WTC11 (cell line): ENCODE measurements around the gene IMMP1L. TPM values are rescaled to one million over a fixed set of nuclear protein-coding genes. Genes with fewer than 3 reads are reported as not detected.

Experiments used
- ATAC-seq: fragments of 200-7000 bp; cut with Tn5 transposase; 2 replicates; pipeline ENCODE4 v1.10.0; 2021; ENCODE audit warnings: mild to moderate bottlenecking, moderate library complexity
- CTCF ChIA-PET: fragments of 300-600 bp; sonication (Branson Sonifier 250); formaldehyde crosslinking; loops from one replicate; lab custom pipeline; 2021; ENCODE audit warnings: antibody characterized with exemption; lab: Charles Lee
- POLR2A ChIA-PET: fragments of 350-600 bp; sonication (Branson Sonifier 250); formaldehyde crosslinking; loops from one replicate; lab custom pipeline; 2021; ENCODE audit warnings: antibody characterized with exemption; lab: Charles Lee
- DNase-seq: peaks from one replicate; pipeline ENCODE4 v3.0.0; 2021; ENCODE audit warnings: low spot score
- H3K27ac Mint-ChIP-seq: 2 replicates; pipeline ENCODE4 v1.8.0; 2021; ENCODE audit warnings: mixed read lengths
- H3K27me3 Mint-ChIP-seq: 2 replicates; pipeline ENCODE4 v1.8.0; 2021; ENCODE audit warnings: low read depth, mild to moderate bottlenecking, moderate library complexity, mixed read lengths
- H3K36me3 Mint-ChIP-seq: 2 replicates; pipeline ENCODE4 v1.8.0; 2021; ENCODE audit warnings: mixed read lengths
- H3K4me1 Mint-ChIP-seq: 2 replicates; pipeline ENCODE4 v1.8.0; 2022; ENCODE audit warnings: mixed read lengths
- H3K4me3 Mint-ChIP-seq: 2 replicates; pipeline ENCODE4 v1.8.0; 2021; ENCODE audit warnings: mild to moderate bottlenecking, moderate library complexity, mixed read lengths
- H3K9me3 Mint-ChIP-seq: 2 replicates; pipeline ENCODE4 v1.8.0; 2021; ENCODE audit warnings: mixed read lengths
- AFF4 ChIP-seq: sonication (generic); formaldehyde crosslinking; IDR thresholded peaks from 2 replicates; pipeline ENCODE4 v1.8.1; 2023; ENCODE audit warnings: mild to moderate bottlenecking, missing genetic modification reagents, borderline replicate concordance
- AR ChIP-seq: fragments of 250-450 bp; sonication (Bioruptor Pico); IDR thresholded peaks from 2 replicates; pipeline ENCODE4 v1.9.0; 2021; ENCODE audit warnings: mild to moderate bottlenecking
- CTCF ChIP-seq: fragments of 200-600 bp; IDR thresholded peaks from 2 replicates; pipeline ENCODE4 v1.8.0; 2022; ENCODE audit warnings: antibody characterized with exemption
- E2F5 ChIP-seq: sonication (generic); formaldehyde crosslinking; IDR thresholded peaks from 2 replicates; pipeline ENCODE4 v1.8.1; 2022; ENCODE audit warnings: mild to moderate bottlenecking, moderate library complexity, missing genetic modification reagents
- ELF4 ChIP-seq: sonication (generic); formaldehyde crosslinking; IDR thresholded peaks from 2 replicates; pipeline ENCODE4 v1.8.1; 2022; ENCODE audit warnings: low read depth, mild to moderate bottlenecking, moderate library complexity, missing genetic modification reagents
- ESRRA ChIP-seq: sonication (generic); formaldehyde crosslinking; IDR thresholded peaks from 2 replicates; pipeline ENCODE4 v1.8.1; 2022; ENCODE audit warnings: mild to moderate bottlenecking, missing genetic modification reagents, borderline replicate concordance
- FOXP1 ChIP-seq: sonication (generic); formaldehyde crosslinking; IDR thresholded peaks from 2 replicates; pipeline ENCODE4 v1.8.0; 2022; ENCODE audit warnings: missing genetic modification reagents, mild to moderate bottlenecking, moderate library complexity, borderline replicate concordance
- HMGXB4 ChIP-seq: sonication (generic); formaldehyde crosslinking; IDR thresholded peaks from 2 replicates; pipeline ENCODE4 v1.8.1; 2023; ENCODE audit warnings: mild to moderate bottlenecking, moderate library complexity, missing genetic modification reagents
- JAZF1 ChIP-seq: fragments of 250-450 bp; sonication (Bioruptor Pico); IDR thresholded peaks from 2 replicates; pipeline ENCODE4 v1.9.0; 2021; ENCODE audit warnings: moderate library complexity, mild to moderate bottlenecking, inconsistent platforms
- NR2C2 ChIP-seq: sonication (generic); formaldehyde crosslinking; IDR thresholded peaks from 2 replicates; pipeline ENCODE4 v1.8.0; 2022; ENCODE audit warnings: mild to moderate bottlenecking, missing genetic modification reagents
- SMAD3 ChIP-seq: sonication (generic); formaldehyde crosslinking; IDR thresholded peaks from 2 replicates; pipeline ENCODE4 v1.8.0; 2022; ENCODE audit warnings: missing genetic modification reagents, mild to moderate bottlenecking, borderline replicate concordance
- ZNF121 ChIP-seq: sonication (generic); formaldehyde crosslinking; IDR thresholded peaks from 2 replicates; pipeline ENCODE4 v1.8.0; 2023; ENCODE audit warnings: missing genetic modification reagents
- ZNF317 ChIP-seq: sonication (generic); formaldehyde crosslinking; IDR thresholded peaks from 2 replicates; pipeline ENCODE4 v1.8.1; 2023; ENCODE audit warnings: low read depth, mild to moderate bottlenecking, moderate library complexity, missing genetic modification reagents, borderline replicate concordance
- ZNF425 ChIP-seq: fragments of 250-450 bp; sonication (Bioruptor Pico); conservative IDR thresholded peaks from 2 replicates; pipeline ENCODE4 v1.9.0; 2021; ENCODE audit warnings: mild to moderate bottlenecking
- total RNA-seq: library from RNA; stranded (reverse); gene quantifications from 3 replicates; pipeline ENCODE4 v1.2.3, GENCODE V29; 2021
- TF ChIP-seq, protein P1 (sequence below): fragments of 250-450 bp; sonication (Bioruptor Pico); IDR thresholded peaks from 2 replicates; pipeline ENCODE4 v1.9.0; 2021; ENCODE audit warnings: moderate library complexity, mild to moderate bottlenecking, inconsistent platforms, borderline replicate concordance

Gene IMMP1L
- total RNA-seq, 1 experiment from 2014 or later = 29.6 TPM

GRCh38 chr11:31479066-31479465, 30.4 kb downstream of the IMMP1L start (continued):
- no peak for TF ChIP-seq AR (CRISPR knock-in tag)

GRCh38 chr11:31478223-31478590, 31.2 kb downstream of the IMMP1L start:
- no peaks in the 10 kb centered on the region for H3K9me3 Mint-ChIP-seq
- no peaks in the 10 kb centered on the region for H3K27me3 Mint-ChIP-seq
- no peak for TF ChIP-seq E2F5
- TF ChIP-seq FOXP1 (CRISPR knock-in tag) = no peak
- no peak for TF ChIP-seq ZNF121 (CRISPR knock-in tag)
- TF ChIP-seq, protein P1, sequence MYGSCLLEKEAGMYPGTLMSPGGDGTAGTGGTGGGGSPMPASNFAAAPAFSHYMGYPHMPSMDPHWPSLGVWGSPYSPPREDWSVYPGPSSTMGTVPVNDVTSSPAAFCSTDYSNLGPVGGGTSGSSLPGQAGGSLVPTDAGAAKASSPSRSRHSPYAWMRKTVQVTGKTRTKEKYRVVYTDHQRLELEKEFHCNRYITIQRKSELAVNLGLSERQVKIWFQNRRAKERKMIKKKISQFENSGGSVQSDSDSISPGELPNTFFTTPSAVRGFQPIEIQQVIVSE (CRISPR knock-in tag) = no peak
- TF ChIP-seq NR2C2 (CRISPR knock-in tag) = no peak
- POLR2A ChIA-PET = no interaction called here
- H3K36me3 Mint-ChIP-seq = no peaks in the 10 kb centered on the region; the same call in 1 of the 2 replicates
- DNase-seq (no peak), ATAC-seq (no peak)
- no peak overlapping the region for H3K4me3 Mint-ChIP-seq
- peaks cover 3% of the 10 kb centered on the region for H3K4me1 Mint-ChIP-seq
- H3K27ac Mint-ChIP-seq = no peak overlapping the region
- CTCF ChIA-PET = interaction anchor here (1.0 kb wide), 1 partner anchor 163 kb away, joined by 3 read pairs; no protein-coding TSS in a partner anchor

- no peaks in the 10 kb centered on the region for H3K27me3 Mint-ChIP-seq
- H3K36me3 Mint-ChIP-seq = no peaks in the 10 kb centered on the region; the same call in 1 of the 2 replicates
- peak overlapping the region; percentile 26 for H3K27ac Mint-ChIP-seq
- ATAC-seq = no peak
- POLR2A ChIA-PET = no interaction called here
- no peak for DNase-seq
- no peaks in the 10 kb centered on the region for H3K9me3 Mint-ChIP-seq
- CTCF ChIA-PET = interaction anchor here (1.0 to 1.3 kb wide), 2 partner anchors 164 to 481 kb away, joined by 3 read pairs; no protein-coding TSS in a partner anchor
- H3K4me1 Mint-ChIP-seq = peaks cover 3% of the 10 kb centered on the region
- H3K4me3 Mint-ChIP-seq = no peak overlapping the region
- no peak for TF ChIP-seq NR2C2 (CRISPR knock-in tag)
- TF ChIP-seq CTCF = no peak
- TF ChIP-seq HMGXB4 = no peak
- no peak for TF ChIP-seq ZNF425
- TF ChIP-seq, protein P1 (CRISPR knock-in tag) = no peak
- no peak for TF ChIP-seq SMAD3 (CRISPR knock-in tag)
- TF ChIP-seq ELF4 (CRISPR knock-in tag) = no peak
- TF ChIP-seq ESRRA = no peak
- no peak for TF ChIP-seq AFF4 (CRISPR knock-in tag)
- TF ChIP-seq JAZF1 (CRISPR knock-in tag) = no peak
- TF ChIP-seq ZNF317 (CRISPR knock-in tag) = no peak
These were observed 31.7 kb downstream of the IMMP1L start for GRCh38 chr11:31477528-31478222.
